SJCRH30 (cell line): ENCODE measurements around the gene ABTB2. TPM values are rescaled to one million over a fixed set of nuclear protein-coding genes. Genes with fewer than 3 reads are reported as not detected.

ENCODE experiments used
- DNase-seq, 2 experiments: peaks; one replicate each; pipeline ENCODE4 v3.0.0-alpha.2; 2015 to 2020
- H3K27ac ChIP-seq: fragments of 250-450 bp; sonication (Bioruptor Pico); 2 replicates; pipeline ENCODE4 v1.5.1; 2020; ENCODE audit warnings: mild to moderate bottlenecking, moderate library complexity
- H3K27me3 ChIP-seq: fragments of 250-450 bp; sonication (Bioruptor Pico); 2 replicates; pipeline ENCODE4 v1.5.1; 2020; ENCODE audit warnings: mild to moderate bottlenecking, moderate library complexity
- H3K36me3 ChIP-seq: fragments of 250-450 bp; sonication (Bioruptor Pico); 2 replicates; pipeline ENCODE4 v1.5.1; 2020; ENCODE audit warnings: mild to moderate bottlenecking, moderate library complexity
- H3K4me1 ChIP-seq: fragments of 250-450 bp; sonication (Bioruptor Pico); 2 replicates; pipeline ENCODE4 v1.5.1; 2020; ENCODE audit warnings: mild to moderate bottlenecking, moderate library complexity
- H3K4me3 ChIP-seq: fragments of 250-450 bp; sonication (Bioruptor Pico); 2 replicates; pipeline ENCODE4 v1.5.1; 2020; ENCODE audit warnings: mild to moderate bottlenecking, moderate library complexity
- H3K9me3 ChIP-seq: fragments of 250-450 bp; sonication (Bioruptor Pico); replicated peaks from 2 replicates; pipeline ENCODE4 v1.5.1; 2020; ENCODE audit warnings: mild to moderate bottlenecking, moderate library complexity
- total RNA-seq: library from RNA; depleted of rRNA; stranded (reverse); fragments of >200 nt; shearing (Covaris generic); gene quantifications from 2 replicates; pipeline ENCODE4 v1.2.3, GENCODE V29; 2014

The ABTB2 gene
- total RNA-seq, 1 experiment from 2014 or later: 0.83 TPM

- DNase-seq: no peak
- H3K4me3 ChIP-seq: no peak overlapping the region
- no peaks in the 10 kb centered on the region for H3K36me3 ChIP-seq
- H3K9me3 ChIP-seq: no peaks in the 10 kb centered on the region
- H3K4me1 ChIP-seq: no peaks in the 10 kb centered on the region; the same call in 1 of the 2 replicates
- H3K27me3 ChIP-seq: no peaks in the 10 kb centered on the region
- no peak overlapping the region for H3K27ac ChIP-seq
Observed at GRCh38 chr11:34218067-34218466, 139.7 kb downstream of the ABTB2 start.

GRCh38 chr11:34216706-34217105, 141.1 kb downstream of the ABTB2 start:
- Histone ChIP-seq H3K4me3 (no peak overlapping the region), H3K27ac (no peak overlapping the region), H3K9me3 (no peaks in the 10 kb centered on the region), H3K36me3 (no peaks in the 10 kb centered on the region), H3K27me3 (no peaks in the 10 kb centered on the region), H3K4me1 (no peaks in the 10 kb centered on the region; the same call in 1 of the 2 replicates)
- no peak for DNase-seq

- Histone ChIP-seq H3K4me3 (no peak overlapping the region), H3K27ac (no peak overlapping the region), H3K36me3 (no peaks in the 10 kb centered on the region), H3K4me1 (no peaks in the 10 kb centered on the region; the same call in 1 of the 2 replicates), H3K27me3 (no peaks in the 10 kb centered on the region), H3K9me3 (no peaks in the 10 kb centered on the region)
- no peak for DNase-seq
Observed at GRCh38 chr11:34215806-34216453, 141.9 kb downstream of the ABTB2 start.

GRCh38 chr11:34214961-34215805, 142.6 kb downstream of the ABTB2 start:
- DNase-seq: no peak
- no peaks in the 10 kb centered on the region for H3K27me3 ChIP-seq
- no peak overlapping the region for H3K4me3 ChIP-seq
- no peaks in the 10 kb centered on the region for H3K9me3 ChIP-seq
- no peak overlapping the region for H3K27ac ChIP-seq
- no peaks in the 10 kb centered on the region for H3K36me3 ChIP-seq
- no peaks in the 10 kb centered on the region; the same call in 1 of the 2 replicates for H3K4me1 ChIP-seq

- Histone ChIP-seq H3K36me3 (no peaks in the 10 kb centered on the region), H3K27ac (no peak overlapping the region)
- DNase-seq: no peak
Observed at GRCh38 chr11:34213366-34213765, 144.4 kb downstream of the ABTB2 start.

GRCh38 chr11:34212566-34212965, 145.2 kb downstream of the ABTB2 start:
- Histone ChIP-seq H3K4me3 (no peak overlapping the region), H3K4me1 (peaks cover under 1% of the 10 kb centered on the region; the same call in 1 of the 2 replicates), H3K27ac (no peak overlapping the region), H3K27me3 (no peaks in the 10 kb centered on the region), H3K9me3 (no peaks in the 10 kb centered on the region), H3K36me3 (no peaks in the 10 kb centered on the region)
- DNase-seq: no peak

More at GRCh38 chr11:34213366-34213765, 144.4 kb downstream of the ABTB2 start:
- Histone ChIP-seq H3K4me3 (no peak overlapping the region), H3K9me3 (no peaks in the 10 kb centered on the region), H3K27me3 (no peaks in the 10 kb centered on the region), H3K4me1 (no peaks in the 10 kb centered on the region; the same call in 1 of the 2 replicates)

GRCh38 chr11:34209809-34210208, 148.0 kb downstream of the ABTB2 start:
- no peak overlapping the region for H3K27ac ChIP-seq
- H3K9me3 ChIP-seq: no peaks in the 10 kb centered on the region
- H3K4me1 ChIP-seq: peaks cover 15% of the 10 kb centered on the region
- H3K36me3 ChIP-seq: no peaks in the 10 kb centered on the region
- no peaks in the 10 kb centered on the region for H3K27me3 ChIP-seq
- no peak for DNase-seq
- H3K4me3 ChIP-seq: no peak overlapping the region

- peaks cover 15% of the 10 kb centered on the region for H3K4me1 ChIP-seq
- H3K27me3 ChIP-seq: no peaks in the 10 kb centered on the region
- H3K36me3 ChIP-seq: no peaks in the 10 kb centered on the region
- no peak overlapping the region for H3K27ac ChIP-seq
- H3K9me3 ChIP-seq: no peaks in the 10 kb centered on the region
- DNase-seq: no peak
- H3K4me3 ChIP-seq: no peak overlapping the region
Observed at GRCh38 chr11:34208266-34209135, 149.3 kb downstream of the ABTB2 start.

GRCh38 chr11:34207487-34208180, 150.2 kb downstream of the ABTB2 start:
- no peaks in the 10 kb centered on the region for H3K36me3 ChIP-seq
- no peak overlapping the region for H3K4me3 ChIP-seq
- peaks cover 15% of the 10 kb centered on the region for H3K4me1 ChIP-seq
- no peaks in the 10 kb centered on the region for H3K27me3 ChIP-seq
- DNase-seq: no peak
- no peaks in the 10 kb centered on the region for H3K9me3 ChIP-seq
- H3K27ac ChIP-seq: peak overlapping the region; percentile 57

GRCh38 chr11:34206407-34207300, 151.2 kb downstream of the ABTB2 start:
- no peaks in the 10 kb centered on the region for H3K36me3 ChIP-seq
- H3K4me1 ChIP-seq: peaks cover 15% of the 10 kb centered on the region
- H3K27ac ChIP-seq: peak overlapping the region; percentile 57
- H3K27me3 ChIP-seq: no peaks in the 10 kb centered on the region
- DNase-seq: peak; percentile 68 to 82
- no peak overlapping the region for H3K4me3 ChIP-seq
- H3K9me3 ChIP-seq: no peaks in the 10 kb centered on the region

- Histone ChIP-seq H3K4me3 (no peak overlapping the region), H3K27me3 (no peaks in the 10 kb centered on the region), H3K4me1 (peaks cover 15% of the 10 kb centered on the region), H3K9me3 (no peaks in the 10 kb centered on the region), H3K27ac (no peak overlapping the region), H3K36me3 (no peaks in the 10 kb centered on the region)
- DNase-seq: no peak
Observed at GRCh38 chr11:34205326-34206035, 152.3 kb downstream of the ABTB2 start.

- Histone ChIP-seq H3K36me3 (no peaks in the 10 kb centered on the region), H3K4me1 (peaks cover 15% of the 10 kb centered on the region), H3K27ac (no peak overlapping the region), H3K4me3 (no peak overlapping the region), H3K9me3 (no peaks in the 10 kb centered on the region), H3K27me3 (no peaks in the 10 kb centered on the region)
- DNase-seq: no peak
Observed at GRCh38 chr11:34204396-34205279, 153.2 kb downstream of the ABTB2 start.
